T-helper 1 cell treated with Interleukin-12 subunit alpha and Interleukin-12 subunit beta and Interleukin-4 antibody, amounts not matched to agents 30 μg/mL and 1 μg/mL, for 36 hours (primary cell): ENCODE measurements around the gene SIK2.

ENCODE experiments used
- H3K27ac Mint-ChIP-seq: one replicate; pipeline ENCODE4 v1.8.0; 2021; ENCODE audit warnings: mild to moderate bottlenecking, mixed read lengths
- H3K27me3 Mint-ChIP-seq: one replicate; pipeline ENCODE4 v1.8.0; 2021; ENCODE audit warnings: low read depth, mixed read lengths
- H3K36me3 Mint-ChIP-seq: one replicate; pipeline ENCODE4 v1.8.0; 2021; ENCODE audit warnings: low read depth, mixed read lengths
- H3K4me1 Mint-ChIP-seq: one replicate; pipeline ENCODE4 v1.8.0; 2021; ENCODE audit warnings: low read depth, mixed read lengths
- H3K4me3 Mint-ChIP-seq: one replicate; pipeline ENCODE4 v1.8.0; 2021; ENCODE audit warnings: mild to moderate bottlenecking, moderate library complexity, mixed read lengths
- H3K9me3 Mint-ChIP-seq: one replicate; pipeline ENCODE4 v1.8.0; 2021; ENCODE audit warnings: mixed read lengths

Gene SIK2

DNA sequence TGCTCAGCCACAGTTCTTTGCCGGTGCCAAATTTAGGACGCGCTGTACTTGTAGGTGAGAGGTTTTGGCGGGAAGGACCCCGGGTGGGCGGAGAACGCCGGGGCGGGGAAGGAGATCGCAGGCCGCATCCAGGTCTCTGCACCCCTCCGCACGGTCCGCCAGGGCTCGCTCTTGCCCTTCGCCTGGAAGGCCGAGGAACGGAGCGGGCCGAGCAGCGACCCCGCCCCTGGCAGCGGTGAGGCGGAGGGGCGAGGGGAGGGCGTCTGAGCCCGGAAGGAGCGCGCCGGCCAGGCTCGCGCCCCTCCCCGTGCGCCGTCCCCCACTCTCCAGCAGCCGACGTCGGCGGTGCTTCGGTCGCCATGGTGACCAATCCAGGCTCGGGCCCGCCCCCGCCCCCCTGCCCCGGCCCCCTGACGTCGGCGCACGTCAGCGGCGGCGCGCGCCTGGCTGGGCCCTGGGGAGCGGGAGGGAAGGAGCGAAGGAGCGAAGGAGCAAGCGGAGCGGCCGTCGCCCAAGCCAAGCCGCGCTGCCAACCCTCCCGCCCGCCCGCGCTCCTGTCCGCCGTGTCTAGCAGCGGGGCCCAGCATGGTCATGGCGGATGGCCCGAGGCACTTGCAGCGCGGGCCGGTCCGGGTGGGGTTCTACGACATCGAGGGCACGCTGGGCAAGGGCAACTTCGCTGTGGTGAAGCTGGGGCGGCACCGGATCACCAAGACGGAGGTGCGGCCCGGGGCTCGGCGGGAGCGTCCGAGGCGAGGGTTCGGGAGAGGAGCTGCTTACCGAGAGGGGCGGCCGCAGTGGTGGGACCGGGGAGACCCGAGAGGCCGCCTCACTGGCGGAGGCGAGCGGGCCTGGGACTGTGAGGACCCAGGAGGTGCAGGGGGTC, at the start of gene SIK2:
TSS of gene SIK2 (plus strand) at position 471 of the 886 bp plus-strand sequence. CDS start at position 586, 115 bp downstream.
- Mint-ChIP-seq H3K27ac (peak within 1 kb of the TSS; percentile 91), H3K4me3 (peak within 1 kb of the TSS; percentile 91), H3K4me1 (peaks cover 22% of the 10 kb centered on the region), H3K27me3 (peaks cover 5% of the 10 kb centered on the region), H3K36me3 (no peaks in the 10 kb centered on the region), H3K9me3 (no peaks in the 10 kb centered on the region)

DNA sequence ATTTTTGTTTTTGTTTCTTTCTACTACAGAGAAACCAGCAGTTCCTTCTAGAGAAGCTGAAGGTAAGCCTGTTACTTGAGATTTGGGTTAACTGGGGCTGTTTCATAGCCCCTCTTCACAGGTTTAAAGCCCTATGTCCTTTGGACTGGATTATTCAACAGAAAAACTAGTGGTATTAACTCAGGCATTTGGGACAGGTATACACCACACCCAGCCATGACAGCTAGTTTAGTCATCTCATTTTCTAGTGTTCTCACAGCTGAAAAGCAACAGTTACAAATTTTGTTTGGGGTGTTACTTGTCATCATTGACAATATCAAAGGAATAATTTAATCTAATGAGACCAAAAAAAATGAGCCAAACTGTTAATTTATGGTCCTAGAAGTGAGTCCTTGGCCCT, 47.7 kb upstream of the SIK2 start:
- Mint-ChIP-seq H3K4me1 (no peaks in the 10 kb centered on the region), H3K27ac (no peak overlapping the region), H3K9me3 (peaks cover 3% of the 10 kb centered on the region), H3K36me3 (peaks cover 5% of the 10 kb centered on the region), H3K27me3 (peaks cover 12% of the 10 kb centered on the region), H3K4me3 (no peak overlapping the region)

DNA sequence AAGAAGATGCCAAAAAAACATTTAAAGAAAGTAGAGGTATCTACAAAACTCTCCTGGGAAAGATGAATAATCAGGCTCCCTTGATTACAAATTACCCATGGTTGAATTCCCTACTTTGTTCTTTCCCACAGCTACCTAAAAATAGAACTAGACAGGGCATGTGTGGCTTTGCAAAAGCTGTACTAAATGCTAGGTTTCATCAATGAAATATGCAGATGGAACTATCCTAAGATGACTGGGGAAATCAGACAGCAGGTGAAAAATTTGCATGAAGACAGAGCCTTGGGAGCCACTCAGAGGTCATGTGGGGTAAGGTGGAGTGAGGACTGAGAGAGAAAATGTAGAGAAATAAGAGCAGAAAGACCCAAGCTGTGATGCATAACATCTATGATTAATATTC, 47.0 kb upstream of the SIK2 start:
- H3K4me1 Mint-ChIP-seq: no peaks in the 10 kb centered on the region
- H3K4me3 Mint-ChIP-seq: no peak overlapping the region
- H3K27me3 Mint-ChIP-seq: peaks cover 9% of the 10 kb centered on the region
- H3K27ac Mint-ChIP-seq: no peak overlapping the region
- peaks cover 3% of the 10 kb centered on the region for H3K9me3 Mint-ChIP-seq
- H3K36me3 Mint-ChIP-seq: peaks cover 5% of the 10 kb centered on the region

DNA sequence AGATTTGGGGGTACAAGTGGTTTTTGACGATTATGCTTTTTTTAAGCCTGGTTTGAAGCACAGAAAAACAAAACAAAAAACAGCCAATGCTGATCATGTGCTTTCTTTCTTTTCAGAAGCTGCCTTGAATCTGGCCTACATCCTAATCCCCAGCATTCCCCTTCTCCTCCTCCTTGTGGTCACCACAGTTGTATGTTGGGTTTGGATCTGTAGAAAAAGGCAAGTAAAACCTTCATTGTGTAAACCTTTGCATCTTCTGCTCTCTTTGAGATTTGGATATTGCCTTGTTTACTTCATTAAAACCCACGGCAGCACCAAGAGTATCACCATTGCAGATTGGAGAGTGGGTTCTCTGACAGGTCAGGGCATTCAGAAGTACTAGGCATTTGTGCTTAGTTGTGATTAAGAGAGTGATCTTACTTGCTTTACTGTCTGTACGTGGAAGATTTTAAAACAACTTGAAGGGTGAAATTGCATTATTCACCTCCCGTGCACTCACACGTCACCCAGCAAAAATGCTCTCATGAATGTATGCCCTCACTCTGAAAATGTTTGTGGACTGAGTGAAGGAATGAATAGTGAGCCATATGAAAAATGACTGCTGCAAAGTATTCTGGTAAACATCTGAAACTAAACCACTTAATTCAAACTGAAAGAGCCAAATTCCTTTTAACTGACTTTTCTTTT, 44.7 kb upstream of the SIK2 start:
- Mint-ChIP-seq H3K4me3 (no peak overlapping the region), H3K27ac (no peak overlapping the region), H3K27me3 (peaks cover 8% of the 10 kb centered on the region), H3K36me3 (peaks cover 5% of the 10 kb centered on the region), H3K4me1 (no peaks in the 10 kb centered on the region), H3K9me3 (peaks cover 3% of the 10 kb centered on the region)

DNA sequence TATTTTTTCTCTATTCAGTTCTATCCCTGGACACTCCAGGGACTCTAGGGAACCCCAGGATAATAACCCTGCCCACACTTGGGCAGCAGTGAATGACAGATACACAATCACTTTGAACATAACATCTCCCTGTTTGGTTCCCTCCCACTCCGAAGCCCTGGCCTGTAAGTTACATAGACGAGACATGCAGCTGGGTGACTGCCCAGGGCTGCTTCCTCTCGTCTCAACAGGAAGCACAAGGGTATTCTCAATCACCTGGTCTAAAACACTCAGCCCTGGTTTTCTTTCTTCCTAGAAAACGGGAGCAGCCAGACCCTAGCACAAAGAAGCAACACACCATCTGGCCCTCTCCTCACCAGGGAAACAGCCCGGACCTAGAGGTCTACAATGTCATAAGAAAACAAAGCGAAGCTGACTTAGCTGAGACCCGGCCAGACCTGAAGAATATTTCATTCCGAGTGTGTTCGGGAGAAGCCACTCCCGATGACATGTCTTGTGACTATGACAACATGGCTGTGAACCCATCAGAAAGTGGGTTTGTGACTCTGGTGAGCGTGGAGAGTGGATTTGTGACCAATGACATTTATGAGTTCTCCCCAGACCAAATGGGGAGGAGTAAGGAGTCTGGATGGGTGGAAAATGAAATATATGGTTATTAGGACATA, 42.3 kb upstream of the SIK2 start:
- Mint-ChIP-seq H3K27ac (no peak overlapping the region), H3K9me3 (peaks cover 3% of the 10 kb centered on the region), H3K27me3 (peaks cover 4% of the 10 kb centered on the region), H3K36me3 (peaks cover 5% of the 10 kb centered on the region), H3K4me1 (no peaks in the 10 kb centered on the region), H3K4me3 (no peak overlapping the region)

DNA sequence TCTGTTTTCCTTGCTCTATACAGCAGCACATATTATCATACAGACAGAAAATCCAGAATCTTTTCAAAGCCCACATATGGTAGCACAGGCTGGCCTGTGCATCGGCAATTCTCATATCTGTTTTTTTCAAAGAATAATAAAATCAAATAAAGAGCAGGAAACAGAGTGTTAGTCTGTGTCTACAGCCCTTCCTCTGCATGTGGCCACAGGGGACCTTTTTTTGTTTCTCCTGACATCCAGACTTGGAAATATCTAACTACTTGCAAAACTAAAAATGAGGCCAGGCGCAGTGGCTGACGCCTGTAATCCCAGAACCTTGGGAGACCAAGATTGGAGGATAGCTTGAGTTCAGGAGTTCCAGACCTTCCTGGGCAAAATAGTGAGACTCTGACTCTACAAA, 41.4 kb upstream of the SIK2 start:
- Mint-ChIP-seq H3K4me3 (no peak overlapping the region), H3K4me1 (peaks cover 4% of the 10 kb centered on the region), H3K36me3 (peaks cover 2% of the 10 kb centered on the region), H3K27me3 (peaks cover 4% of the 10 kb centered on the region), H3K9me3 (no peaks in the 10 kb centered on the region), H3K27ac (no peak overlapping the region)

DNA sequence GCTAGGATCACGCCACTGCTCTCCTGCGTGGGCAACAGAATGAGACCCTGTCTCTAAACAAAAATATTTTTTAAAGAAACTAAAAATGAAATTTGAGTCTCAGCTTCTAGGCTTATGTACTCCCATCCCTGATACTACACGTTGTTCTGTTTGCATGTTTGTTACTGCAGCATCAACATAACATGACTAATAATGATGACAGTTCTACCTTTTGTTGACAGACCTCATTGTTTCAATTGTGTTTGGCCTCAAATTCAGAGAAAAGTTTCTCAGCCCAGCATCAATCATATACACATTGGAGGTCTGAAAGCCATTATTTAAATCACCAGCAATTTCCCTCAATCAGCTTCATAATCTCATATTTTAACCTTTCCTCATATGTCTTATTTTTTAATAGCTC, 40.9 kb upstream of the SIK2 start:
- peaks cover 2% of the 10 kb centered on the region for H3K36me3 Mint-ChIP-seq
- no peaks in the 10 kb centered on the region for H3K9me3 Mint-ChIP-seq
- peaks cover 4% of the 10 kb centered on the region for H3K27me3 Mint-ChIP-seq

DNA sequence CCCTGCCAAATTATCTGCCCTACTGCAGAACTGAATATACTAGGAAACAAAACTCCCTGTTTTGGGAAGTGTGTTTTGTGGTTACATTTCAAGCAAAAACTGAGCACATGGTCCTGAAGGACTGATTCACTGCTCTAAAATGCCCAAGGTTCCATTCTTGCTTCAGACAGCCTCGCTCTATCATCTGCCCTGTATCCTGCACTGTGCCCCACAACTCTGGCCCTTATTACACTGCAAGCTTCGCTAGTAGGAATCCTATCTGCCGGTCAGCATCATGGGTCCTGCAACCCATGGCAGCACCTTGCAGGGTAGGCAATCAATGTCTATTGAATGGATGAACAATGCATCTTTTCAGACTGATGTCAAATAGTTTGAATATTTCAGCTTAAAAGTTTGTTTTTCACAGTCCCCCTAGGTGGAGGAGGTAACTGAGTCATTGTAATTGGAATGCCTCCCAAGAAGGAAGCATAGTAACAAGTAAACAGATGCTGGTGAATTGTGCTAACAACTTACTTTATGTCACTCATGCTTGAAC, 40.4 kb upstream of the SIK2 start:
- Mint-ChIP-seq H3K4me1 (peaks cover 4% of the 10 kb centered on the region), H3K9me3 (no peaks in the 10 kb centered on the region), H3K27me3 (peaks cover 4% of the 10 kb centered on the region), H3K27ac (no peak overlapping the region), H3K36me3 (peaks cover 2% of the 10 kb centered on the region), H3K4me3 (no peak overlapping the region)

More for the DNA sequence above, 40.9 kb upstream of the SIK2 start:
- no peak overlapping the region for H3K27ac Mint-ChIP-seq
- H3K4me3 Mint-ChIP-seq: no peak overlapping the region
- peaks cover 4% of the 10 kb centered on the region for H3K4me1 Mint-ChIP-seq

DNA sequence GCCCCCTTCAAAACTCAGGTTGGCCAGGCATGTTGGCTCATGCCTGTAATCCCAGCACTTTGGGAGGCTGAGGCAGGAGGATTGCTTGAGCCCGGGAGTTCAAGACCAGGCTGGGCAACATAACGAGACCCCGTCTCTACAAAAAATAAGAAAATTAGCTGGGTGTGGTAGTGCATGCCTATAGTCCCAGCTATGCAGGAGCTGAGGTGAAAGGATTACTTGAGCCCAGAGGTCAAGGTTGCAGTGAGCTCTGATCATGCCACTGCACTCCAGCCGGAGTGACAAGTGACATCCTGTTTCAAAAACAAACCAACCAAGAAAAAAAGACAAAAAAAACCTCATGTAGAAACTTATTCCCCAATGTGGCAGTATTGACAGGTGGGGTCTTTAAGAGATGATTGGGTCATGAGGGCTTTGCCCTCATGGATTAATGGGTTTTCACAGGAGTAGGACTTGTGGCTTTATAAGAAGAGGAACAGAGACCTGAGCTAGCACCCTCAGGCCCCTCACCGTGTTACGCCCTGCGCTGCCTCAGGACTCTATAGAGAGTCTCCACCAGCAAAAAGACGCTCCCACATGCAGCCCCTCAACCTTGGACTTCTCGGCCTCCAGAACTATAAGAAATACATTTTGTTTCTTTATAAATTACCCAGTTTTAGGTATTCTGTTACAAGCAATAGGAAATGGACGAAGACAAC, 39.4 kb upstream of the SIK2 start:
- no peak overlapping the region for H3K4me3 Mint-ChIP-seq
- H3K27ac Mint-ChIP-seq: no peak overlapping the region
- H3K4me1 Mint-ChIP-seq: peaks cover 4% of the 10 kb centered on the region
- no peaks in the 10 kb centered on the region for H3K9me3 Mint-ChIP-seq
- H3K27me3 Mint-ChIP-seq: peaks cover 4% of the 10 kb centered on the region
- H3K36me3 Mint-ChIP-seq: no peaks in the 10 kb centered on the region

DNA sequence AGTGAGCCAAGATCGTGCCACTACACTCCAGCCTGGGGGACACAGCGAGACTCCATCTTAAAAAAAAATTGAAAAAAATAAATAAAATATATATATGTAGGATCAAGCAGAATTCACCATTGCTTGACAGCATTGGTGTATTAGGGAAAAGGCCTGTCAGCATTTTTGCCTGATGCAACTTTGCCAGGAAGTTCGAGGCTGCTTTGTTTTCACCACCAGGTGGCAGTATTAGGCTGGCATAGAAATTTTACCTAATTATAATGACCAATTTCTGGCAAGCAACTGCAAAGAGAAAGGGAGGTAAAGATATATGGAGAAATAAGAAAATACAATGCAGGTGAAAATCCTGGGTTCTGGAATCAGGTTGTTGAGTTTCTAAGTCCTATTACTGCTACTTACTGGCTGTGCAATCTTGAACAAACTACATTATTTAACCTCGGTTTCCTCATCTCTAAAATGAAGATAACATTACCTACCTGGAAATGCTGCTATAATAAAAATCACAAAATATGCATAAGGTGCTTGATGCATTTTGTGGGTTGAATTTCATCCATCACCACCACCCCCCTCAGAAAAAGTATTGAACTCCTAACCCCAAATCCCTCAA, 37.0 kb upstream of the SIK2 start:
- no peak overlapping the region for H3K27ac Mint-ChIP-seq
- H3K4me1 Mint-ChIP-seq: peaks cover 4% of the 10 kb centered on the region
- H3K9me3 Mint-ChIP-seq: no peaks in the 10 kb centered on the region
- H3K27me3 Mint-ChIP-seq: peaks cover 10% of the 10 kb centered on the region
- H3K4me3 Mint-ChIP-seq: no peak overlapping the region
- H3K36me3 Mint-ChIP-seq: no peaks in the 10 kb centered on the region

DNA sequence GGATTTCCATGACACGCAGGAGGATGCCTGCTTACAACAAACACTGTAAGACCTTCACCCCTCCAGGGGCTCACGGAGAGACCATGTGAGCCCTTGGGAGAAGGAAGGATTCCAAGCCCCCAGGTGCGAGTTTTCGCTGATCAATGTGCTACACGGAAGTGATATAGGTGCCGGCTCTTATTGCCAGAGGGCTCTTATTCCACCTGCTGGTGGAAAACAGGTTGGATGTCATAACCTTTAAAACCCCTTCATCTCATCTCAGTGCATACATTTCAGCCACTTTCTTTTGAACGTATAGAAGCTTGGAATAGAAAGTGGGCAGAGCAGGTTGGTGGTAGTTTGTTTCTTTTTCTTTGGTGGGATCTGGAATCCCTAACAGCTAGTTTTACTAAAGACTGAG, 35.9 kb upstream of the SIK2 start:
- no peaks in the 10 kb centered on the region for H3K36me3 Mint-ChIP-seq
- H3K27me3 Mint-ChIP-seq: peaks cover 13% of the 10 kb centered on the region
- H3K9me3 Mint-ChIP-seq: no peaks in the 10 kb centered on the region
- no peak overlapping the region for H3K27ac Mint-ChIP-seq
- peaks cover 4% of the 10 kb centered on the region for H3K4me1 Mint-ChIP-seq
- no peak overlapping the region for H3K4me3 Mint-ChIP-seq

DNA sequence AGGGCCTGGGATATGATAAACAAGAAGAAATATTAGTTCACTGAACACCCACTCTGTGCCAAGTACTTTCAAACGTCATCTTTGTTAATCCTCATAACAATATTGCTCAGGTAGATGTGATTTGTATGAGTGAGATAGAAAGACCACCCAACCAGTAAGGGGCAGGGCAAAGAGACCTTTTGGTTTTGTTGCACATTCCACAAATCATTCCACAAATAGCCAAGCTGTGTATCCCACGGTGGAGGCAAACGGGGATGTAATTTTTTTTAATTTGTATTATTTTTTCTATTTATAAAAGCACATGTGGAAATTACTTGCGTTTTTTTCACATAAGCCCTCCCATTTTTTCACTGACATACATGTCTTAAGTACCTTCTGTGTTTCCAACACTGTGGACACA, 32.8 kb upstream of the SIK2 start:
- H3K9me3 Mint-ChIP-seq: no peaks in the 10 kb centered on the region
- no peaks in the 10 kb centered on the region for H3K36me3 Mint-ChIP-seq
- H3K4me1 Mint-ChIP-seq: peaks cover 4% of the 10 kb centered on the region
- no peak overlapping the region for H3K4me3 Mint-ChIP-seq
- no peak overlapping the region for H3K27ac Mint-ChIP-seq
- H3K27me3 Mint-ChIP-seq: peaks cover 9% of the 10 kb centered on the region

DNA sequence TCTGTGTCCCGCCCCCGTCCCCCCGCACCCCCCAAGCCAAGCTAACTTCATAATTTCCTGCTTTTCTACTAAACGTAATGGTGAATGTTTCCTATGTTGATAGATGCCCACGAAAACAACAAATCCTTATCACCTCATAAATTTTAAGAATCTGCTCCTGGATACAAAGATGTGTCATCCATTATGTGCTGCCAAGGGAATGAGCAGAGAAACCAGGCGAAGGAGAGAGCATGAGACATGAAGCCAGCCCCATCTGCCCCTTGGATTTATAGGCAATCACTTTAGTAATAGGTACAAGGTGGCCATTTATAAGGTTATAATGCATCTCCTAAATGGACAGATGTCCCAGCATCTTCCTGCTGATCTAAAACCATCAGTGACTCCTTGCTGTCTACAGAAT, 31.5 kb upstream of the SIK2 start:
- no peaks in the 10 kb centered on the region for H3K9me3 Mint-ChIP-seq
- peaks cover 9% of the 10 kb centered on the region for H3K27me3 Mint-ChIP-seq
- no peak overlapping the region for H3K27ac Mint-ChIP-seq
- H3K4me1 Mint-ChIP-seq: no peaks in the 10 kb centered on the region
- no peak overlapping the region for H3K4me3 Mint-ChIP-seq
- no peaks in the 10 kb centered on the region for H3K36me3 Mint-ChIP-seq
